ENCODE results near the gene SLC19A2.
A peak's percentile ranks its signal among the peaks of the same experiment; 100 is the strongest.

The SLC19A2 gene

DNA sequence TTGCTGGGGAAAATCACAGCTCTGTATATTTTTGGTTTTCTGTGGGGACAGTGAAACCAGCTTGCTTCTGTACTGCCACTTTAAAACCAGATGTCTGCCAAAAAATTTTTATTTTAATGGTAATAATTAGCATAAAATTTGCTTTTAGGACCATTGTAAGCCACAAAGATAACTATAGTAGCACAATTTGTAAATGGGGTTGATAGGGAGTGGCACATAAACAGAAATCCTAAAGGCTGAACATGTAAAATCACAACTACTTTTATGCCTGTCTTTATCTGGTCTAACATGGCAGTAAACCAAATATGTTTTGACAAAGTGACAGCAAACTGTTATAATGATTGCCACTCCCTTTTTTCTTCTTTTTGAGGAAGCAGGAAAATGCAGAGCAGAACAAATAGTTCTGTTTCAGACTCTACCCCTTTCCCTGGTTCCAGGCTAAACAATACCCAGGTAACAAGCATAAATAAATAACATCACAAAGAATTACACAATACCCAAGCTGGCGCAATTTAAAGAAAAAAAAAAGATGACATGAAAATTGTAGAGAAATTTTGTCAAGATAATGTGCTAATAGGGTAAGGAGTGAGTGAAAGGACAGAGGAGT lies 34.4 kb downstream of the SLC19A2 start:
- TF ChIP-seq, protein P1, sequence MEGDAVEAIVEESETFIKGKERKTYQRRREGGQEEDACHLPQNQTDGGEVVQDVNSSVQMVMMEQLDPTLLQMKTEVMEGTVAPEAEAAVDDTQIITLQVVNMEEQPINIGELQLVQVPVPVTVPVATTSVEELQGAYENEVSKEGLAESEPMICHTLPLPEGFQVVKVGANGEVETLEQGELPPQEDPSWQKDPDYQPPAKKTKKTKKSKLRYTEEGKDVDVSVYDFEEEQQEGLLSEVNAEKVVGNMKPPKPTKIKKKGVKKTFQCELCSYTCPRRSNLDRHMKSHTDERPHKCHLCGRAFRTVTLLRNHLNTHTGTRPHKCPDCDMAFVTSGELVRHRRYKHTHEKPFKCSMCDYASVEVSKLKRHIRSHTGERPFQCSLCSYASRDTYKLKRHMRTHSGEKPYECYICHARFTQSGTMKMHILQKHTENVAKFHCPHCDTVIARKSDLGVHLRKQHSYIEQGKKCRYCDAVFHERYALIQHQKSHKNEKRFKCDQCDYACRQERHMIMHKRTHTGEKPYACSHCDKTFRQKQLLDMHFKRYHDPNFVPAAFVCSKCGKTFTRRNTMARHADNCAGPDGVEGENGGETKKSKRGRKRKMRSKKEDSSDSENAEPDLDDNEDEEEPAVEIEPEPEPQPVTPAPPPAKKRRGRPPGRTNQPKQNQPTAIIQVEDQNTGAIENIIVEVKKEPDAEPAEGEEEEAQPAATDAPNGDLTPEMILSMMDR (IDR thresholded peaks at IDR 0.05; ENCODE audit: poor library complexity, severe bottlenecking) = no peak
- Histone ChIP-seq H3K4me3 (ENCODE audit: severe bottlenecking) (no peak overlapping the region), H3K27ac (ENCODE audit: poor library complexity, severe bottlenecking) (no peak overlapping the region), H3K36me3 (ENCODE audit: low read depth) (no peaks in the 10 kb centered on the region), H3K9me3 (ENCODE audit: severe bottlenecking) (no peaks in the 10 kb centered on the region), H3K27me3 (ENCODE audit: insufficient read depth, poor library complexity, severe bottlenecking) (no peaks in the 10 kb centered on the region), H3K4me1 (ENCODE audit: insufficient read depth, poor library complexity, severe bottlenecking) (no peaks in the 10 kb centered on the region)
- ATAC-seq (ENCODE audit: low read depth) = no peak
- DNase-seq (ENCODE audit: low spot score) = no peak

- H3K27me3 ChIP-seq (ENCODE audit: insufficient read depth, poor library complexity, severe bottlenecking) = no peaks in the 10 kb centered on the region
- no peak overlapping the region for H3K4me3 ChIP-seq (ENCODE audit: severe bottlenecking)
- ATAC-seq (ENCODE audit: low read depth) (no peak), DNase-seq (ENCODE audit: low spot score) (no peak)
- no peaks in the 10 kb centered on the region for H3K9me3 ChIP-seq (ENCODE audit: severe bottlenecking)
- no peaks in the 10 kb centered on the region for H3K36me3 ChIP-seq (ENCODE audit: low read depth)
- TF ChIP-seq, protein P1 (IDR thresholded peaks at IDR 0.05; ENCODE audit: poor library complexity, severe bottlenecking) = no peak
- no peaks in the 10 kb centered on the region for H3K4me1 ChIP-seq (ENCODE audit: insufficient read depth, poor library complexity, severe bottlenecking)
- H3K27ac ChIP-seq (ENCODE audit: poor library complexity, severe bottlenecking) = no peak overlapping the region
Measured at GRCh38 chr1:169443923-169444322, 41.8 kb downstream of the SLC19A2 start.

DNA sequence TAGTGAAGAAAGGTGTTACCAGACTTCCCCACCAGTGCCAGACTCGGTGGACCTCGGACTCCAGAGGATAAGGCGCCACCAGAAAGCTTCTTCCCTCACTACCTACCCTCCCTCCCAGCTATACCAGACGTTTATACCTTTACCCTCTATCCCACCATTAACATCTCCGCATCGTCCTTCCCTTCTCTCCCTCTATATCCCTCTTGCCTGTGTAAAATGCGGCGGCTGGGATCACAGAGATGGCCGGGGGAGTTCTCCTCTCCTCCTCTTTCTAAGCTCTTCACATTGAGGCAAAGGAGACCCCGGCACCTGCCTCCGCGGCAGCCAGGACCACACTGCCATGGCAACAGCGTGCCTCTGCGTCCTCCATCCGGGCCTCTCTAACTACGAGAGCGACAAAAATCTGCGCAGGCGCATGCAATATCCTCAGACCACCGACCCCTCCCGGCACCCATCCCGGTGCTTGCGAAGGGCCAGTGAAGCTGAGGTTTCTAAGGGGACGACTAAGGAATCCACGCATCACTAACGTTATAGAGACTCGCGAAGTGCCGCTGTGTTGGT lies 58.6 kb downstream of the SLC19A2 start, which contains the start of gene CCDC181:
Gene CCDC181 (minus strand): TSS at position 394 of the 561 bp plus-strand sequence. CDS start 2,547 bp downstream, outside the sequence.
- Histone ChIP-seq H3K36me3 (ENCODE audit: low read depth) (no peaks in the 10 kb centered on the region), H3K4me3 (ENCODE audit: severe bottlenecking) (peak within 1 kb of the TSS; percentile 35), H3K4me1 (ENCODE audit: insufficient read depth, poor library complexity, severe bottlenecking) (no peaks in the 10 kb centered on the region), H3K27ac (ENCODE audit: poor library complexity, severe bottlenecking) (no peak within 1 kb of the TSS), H3K9me3 (ENCODE audit: severe bottlenecking) (no peaks in the 10 kb centered on the region), H3K27me3 (ENCODE audit: insufficient read depth, poor library complexity, severe bottlenecking) (no peaks in the 10 kb centered on the region)
- ATAC-seq (ENCODE audit: low read depth) (peak; percentile 84), DNase-seq (ENCODE audit: low spot score) (no peak)
- TF ChIP-seq, protein P1 (IDR thresholded peaks at IDR 0.05; ENCODE audit: poor library complexity, severe bottlenecking) = no peak

DNA sequence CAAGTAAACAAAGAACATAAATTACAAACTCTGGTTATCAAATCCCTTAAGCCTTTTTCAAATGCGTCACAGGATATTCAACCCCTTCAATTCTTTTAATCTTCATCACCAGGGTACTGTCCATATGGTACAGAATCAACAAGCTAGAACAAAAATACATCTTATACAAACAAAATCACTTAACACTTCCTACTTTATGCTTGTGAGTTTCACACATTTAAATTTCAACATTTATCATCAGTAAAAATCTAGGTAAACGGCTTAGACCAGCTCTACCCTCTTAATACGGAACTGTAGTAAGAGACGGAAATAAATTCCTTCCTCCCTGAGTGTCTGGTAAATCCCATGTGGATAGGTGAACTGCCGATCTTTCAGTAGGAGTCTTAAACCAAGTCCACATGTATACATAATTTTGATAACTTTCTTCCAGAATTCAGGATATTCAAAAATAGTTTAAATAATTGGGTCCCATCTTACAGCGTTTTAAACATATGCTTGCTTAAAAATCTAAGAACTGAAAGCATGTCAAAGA lies 59.5 kb downstream of the SLC19A2 start:
- no peaks in the 10 kb centered on the region for H3K36me3 ChIP-seq (ENCODE audit: low read depth)
- no peak for DNase-seq (ENCODE audit: low spot score)
- H3K27me3 ChIP-seq (ENCODE audit: insufficient read depth, poor library complexity, severe bottlenecking) = no peaks in the 10 kb centered on the region
- H3K27ac ChIP-seq (ENCODE audit: poor library complexity, severe bottlenecking) = no peak overlapping the region
- TF ChIP-seq, protein P1 (IDR thresholded peaks at IDR 0.05; ENCODE audit: poor library complexity, severe bottlenecking) = no peak
- H3K9me3 ChIP-seq (ENCODE audit: severe bottlenecking) = peaks cover under 1% of the 10 kb centered on the region
- no peaks in the 10 kb centered on the region for H3K4me1 ChIP-seq (ENCODE audit: insufficient read depth, poor library complexity, severe bottlenecking)
- ATAC-seq (ENCODE audit: low read depth) = no peak
- H3K4me3 ChIP-seq (ENCODE audit: severe bottlenecking) = no peak overlapping the region

- DNase-seq (ENCODE audit: low spot score) (no peak), ATAC-seq (ENCODE audit: low read depth) (no peak)
- Histone ChIP-seq H3K4me3 (ENCODE audit: severe bottlenecking) (no peak overlapping the region), H3K27me3 (ENCODE audit: insufficient read depth, poor library complexity, severe bottlenecking) (no peaks in the 10 kb centered on the region), H3K36me3 (ENCODE audit: low read depth) (no peaks in the 10 kb centered on the region), H3K9me3 (ENCODE audit: severe bottlenecking) (peaks cover 2% of the 10 kb centered on the region), H3K27ac (ENCODE audit: poor library complexity, severe bottlenecking) (no peak overlapping the region), H3K4me1 (ENCODE audit: insufficient read depth, poor library complexity, severe bottlenecking) (no peaks in the 10 kb centered on the region)
- TF ChIP-seq, protein P1 (IDR thresholded peaks at IDR 0.05; ENCODE audit: poor library complexity, severe bottlenecking) = no peak
Measured at GRCh38 chr1:169421309-169421708, 64.4 kb downstream of the SLC19A2 start.

Measured in RWPE2 (cell line).